ENCODE data around the gene SLC9A9. TPM values are rescaled to one million over a fixed set of nuclear protein-coding genes. Genes with fewer than 3 reads are reported as not detected.

The SLC9A9 gene
- total and polyA plus RNA-seq, 2 of the 8 experiments (the other 6 are each of a cell fraction or from before 2014, with no cell fraction given), result 0.48 to 1.1 TPM

GRCh38 chr3:143786219-143787191 is 61.8 kb downstream of the SLC9A9 start:
- Histone ChIP-seq H4K8ac (ENCODE audit: extremely low read depth, insufficient read depth, low read length) (no peak overlapping the region), H2BK120ac (replicated peaks; ENCODE audit: low read depth, low read length) (no peak overlapping the region), H2BK5ac (ENCODE audit: low read depth, low read length) (no peak overlapping the region), H3K14ac (ENCODE audit: insufficient read length) (no peak overlapping the region), H2AFZ (ENCODE audit: low read length) (0 out of 2 replicates have a peak overlapping the region, but pooled peaks have one; percentile 5), H3K36me3 (ENCODE audit: control insufficient read depth in 2 of 4, insufficient read depth in 4 of 4, low read length in 3 of 4) (no peaks in the 10 kb centered on the region), H2AK5ac (ENCODE audit: low read depth, low read length) (no peak overlapping the region), H3K23ac (ENCODE audit: insufficient read length) (no peak overlapping the region), H3K9me3 (ENCODE audit: insufficient read depth in 2 of 2, low read depth in 1 of 2, low read length in 1 of 2) (no peaks in the 10 kb centered on the region), H3K4ac (replicated peaks; ENCODE audit: insufficient read length, low read depth, low read length) (no peak overlapping the region), H3K9ac (replicated peaks in 1 of 4; ENCODE audit: extremely low read depth in 1 of 4, low read depth in 3 of 4, low read length in 3 of 4) (peak overlapping the region in 1 of 4 experiments; percentile 43; a peak in 1 of 7 replicates), H3K79me2 (ENCODE audit: control insufficient read depth in 1 of 2, insufficient read depth in 2 of 2, low read length in 2 of 2) (no peaks in the 10 kb centered on the region), H2BK12ac (ENCODE audit: low read depth, low read length) (no peak overlapping the region), H3K27me3 (replicated peaks in 1 of 4; ENCODE audit: control insufficient read depth in 3 of 4, extremely low read depth in 1 of 4, insufficient read depth in 3 of 4, low read length in 3 of 4) (no peaks in the 10 kb centered on the region), H4K5ac (ENCODE audit: insufficient read length, low read depth, low read length) (no peak overlapping the region), H3K4me2 (ENCODE audit: insufficient read depth in 1 of 2, low read depth in 2 of 2, low read length in 2 of 2) (no peak overlapping the region), H3K56ac (replicated peaks; ENCODE audit: insufficient read length, low read depth, low read length) (no peak overlapping the region), H3K4me1 (replicated peaks in 1 of 4; ENCODE audit: control insufficient read depth in 3 of 4, insufficient read depth in 4 of 4, low read length in 3 of 4) (peaks cover 0 to 10% (median 1%) of the 10 kb centered on the region in 4 experiments; a peak in 4 of 7 replicates), H3K18ac (ENCODE audit: extremely low read depth, low read length) (no peak overlapping the region), H3K27ac (ENCODE audit: low read depth, low read length) (no peak overlapping the region), H4K20me1 (replicated peaks in 1 of 2; ENCODE audit: control insufficient read depth in 1 of 2, insufficient read depth in 2 of 2, low read length in 2 of 2) (no peaks in the 10 kb centered on the region), H3K23me2 (ENCODE audit: low read depth, low read length) (no peaks in the 10 kb centered on the region), H4K91ac (replicated peaks; ENCODE audit: insufficient read length, low read length) (no peak overlapping the region), H2BK20ac (ENCODE audit: low read length) (no peak overlapping the region), H2BK15ac (ENCODE audit: low read length) (no peak overlapping the region), H3K79me1 (ENCODE audit: low read depth, low read length) (no peaks in the 10 kb centered on the region), H3K4me3 (ENCODE audit: extremely low read depth in 1 of 4, insufficient read depth in 2 of 4, low read depth in 3 of 4, low read length in 4 of 4) (no peak overlapping the region)
- TF ChIP-seq NRF1 (IDR thresholded peaks at IDR 0.05; ENCODE audit: low read depth, low read length), result no peak
- no peak for TF ChIP-seq ASH2L (IDR thresholded peaks at IDR 0.05; ENCODE audit: low read length)
- TF ChIP-seq SIRT6 (IDR thresholded peaks at IDR 0.05; ENCODE audit: low read length), result no peak
- no peak for TF ChIP-seq TBP (IDR thresholded peaks at IDR 0.05; ENCODE audit: low read depth, low read length)
- TF ChIP-seq RAD21 (IDR thresholded peaks at IDR 0.05 in 1 of 2, conservative IDR thresholded peaks at IDR 0.05 in 1 of 2; ENCODE audit: low read depth in 2 of 2, low read length in 2 of 2), result no peak
- TF ChIP-seq ZNF274 (IDR thresholded peaks at IDR 0.05; ENCODE audit: borderline replicate concordance, extremely low read depth, low read length), result no peak
- TF ChIP-seq CREB1 (IDR thresholded peaks at IDR 0.05), result no peak
- TF ChIP-seq, protein P1, sequence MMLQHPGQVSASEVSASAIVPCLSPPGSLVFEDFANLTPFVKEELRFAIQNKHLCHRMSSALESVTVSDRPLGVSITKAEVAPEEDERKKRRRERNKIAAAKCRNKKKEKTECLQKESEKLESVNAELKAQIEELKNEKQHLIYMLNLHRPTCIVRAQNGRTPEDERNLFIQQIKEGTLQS (IDR thresholded peaks at IDR 0.05; ENCODE audit: insufficient read depth, low read depth, low read length), result no peak
- no peak for TF ChIP-seq CTBP2 (IDR thresholded peaks at IDR 0.05; ENCODE audit: borderline replicate concordance, insufficient read depth, insufficient read length, low read length)
- no peak for TF ChIP-seq TAF7 (optimal IDR thresholded peaks at IDR 0.05; ENCODE audit: borderline replicate concordance, low read depth, low read length)
- 82% methylated on average over 9 of the region's 9 CpGs; no CpG with 5 or more reads in 1 of the 2 experiments for WGBS, 2 experiments (ENCODE audit: extremely low coverage in 1 of 2, insufficient coverage in 1 of 2, insufficient read length in 1 of 2, insufficient replicate concordance in 2 of 2, low coverage in 1 of 2, low lambda C conversion rate in 2 of 2, missing lambda C conversion rate in 1 of 2)
- FAIRE-seq (no peak), DNase-seq (ENCODE audit: low read depth in 1 of 2, low spot score in 2 of 2) (no peak)
- CTCF ChIA-PET (ENCODE audit: partially characterized antibody), result interaction anchor here (0.5 to 1.8 kb wide), 4 partner anchors 11 to 171 kb away, joined by 3 to 8 read pairs (median 4); no protein-coding TSS in a partner anchor
- POLR2A ChIA-PET (ENCODE audit: partially characterized antibody), result no interaction called here
